ENCODE results near the gene TRAIP.

The TRAIP gene

DNA sequence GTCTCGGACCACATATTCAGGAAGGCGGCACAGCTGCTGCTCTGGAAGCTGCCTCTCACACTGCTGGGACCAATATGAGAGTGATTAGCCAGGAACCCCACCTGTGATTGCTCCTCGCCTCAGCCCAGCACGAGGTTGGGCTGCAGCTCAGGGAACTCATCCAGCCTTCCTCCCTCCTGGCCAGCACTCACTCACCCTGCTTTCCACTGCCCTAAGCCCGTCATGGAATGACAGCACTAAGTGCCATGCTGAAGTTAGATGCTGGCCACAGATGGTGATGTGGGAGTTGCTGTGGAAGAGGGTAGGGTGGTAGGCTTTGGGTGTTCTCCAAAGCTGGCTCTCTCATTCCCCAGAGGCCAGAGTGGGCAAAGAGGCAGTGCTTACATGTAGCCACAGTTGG, 40.0 kb upstream of the TRAIP start:
- Histone ChIP-seq H3K9me3 (ENCODE audit: control insufficient read depth, low read length) (no peaks in the 10 kb centered on the region), H3K27me3 (ENCODE audit: control insufficient read depth, insufficient read depth, low read length) (no peaks in the 10 kb centered on the region), H2AFZ (no peak overlapping the region), H3K79me2 (no peaks in the 10 kb centered on the region), H3K9ac (no peak overlapping the region), H3K36me3 (ENCODE audit: control insufficient read depth, insufficient read depth, low read length) (no peaks in the 10 kb centered on the region), H3K4me2 (ENCODE audit: low read length) (no peak overlapping the region), H3K4me1 (no peaks in the 10 kb centered on the region), H3K27ac (no peak overlapping the region), H3K4me3 (ENCODE audit: low read depth, low read length) (no peak overlapping the region)
- TF ChIP-seq, protein P1, sequence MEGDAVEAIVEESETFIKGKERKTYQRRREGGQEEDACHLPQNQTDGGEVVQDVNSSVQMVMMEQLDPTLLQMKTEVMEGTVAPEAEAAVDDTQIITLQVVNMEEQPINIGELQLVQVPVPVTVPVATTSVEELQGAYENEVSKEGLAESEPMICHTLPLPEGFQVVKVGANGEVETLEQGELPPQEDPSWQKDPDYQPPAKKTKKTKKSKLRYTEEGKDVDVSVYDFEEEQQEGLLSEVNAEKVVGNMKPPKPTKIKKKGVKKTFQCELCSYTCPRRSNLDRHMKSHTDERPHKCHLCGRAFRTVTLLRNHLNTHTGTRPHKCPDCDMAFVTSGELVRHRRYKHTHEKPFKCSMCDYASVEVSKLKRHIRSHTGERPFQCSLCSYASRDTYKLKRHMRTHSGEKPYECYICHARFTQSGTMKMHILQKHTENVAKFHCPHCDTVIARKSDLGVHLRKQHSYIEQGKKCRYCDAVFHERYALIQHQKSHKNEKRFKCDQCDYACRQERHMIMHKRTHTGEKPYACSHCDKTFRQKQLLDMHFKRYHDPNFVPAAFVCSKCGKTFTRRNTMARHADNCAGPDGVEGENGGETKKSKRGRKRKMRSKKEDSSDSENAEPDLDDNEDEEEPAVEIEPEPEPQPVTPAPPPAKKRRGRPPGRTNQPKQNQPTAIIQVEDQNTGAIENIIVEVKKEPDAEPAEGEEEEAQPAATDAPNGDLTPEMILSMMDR (IDR thresholded peaks at IDR 0.05): no peak

DNA sequence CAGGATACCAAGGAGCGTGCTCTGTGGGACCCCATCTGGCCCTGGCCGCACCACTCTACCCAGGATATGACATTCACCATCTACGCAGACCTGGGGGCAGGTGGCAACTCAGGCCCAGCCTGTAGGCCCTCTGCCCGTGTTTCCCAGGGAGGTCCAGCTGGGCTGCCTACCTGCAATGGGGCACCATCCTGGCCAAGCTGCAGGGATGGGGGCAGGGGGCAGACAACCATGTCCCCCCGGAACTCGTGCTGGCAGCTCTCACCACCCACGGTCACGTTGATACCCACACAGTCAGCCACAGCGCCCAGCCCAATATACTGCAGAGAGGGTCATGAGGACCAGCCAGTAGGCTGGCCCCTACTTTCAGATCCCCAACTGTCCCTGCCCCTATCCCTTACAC, 39.4 kb upstream of the TRAIP start:
- TF ChIP-seq, protein P1 (IDR thresholded peaks at IDR 0.05): no peak

DNA sequence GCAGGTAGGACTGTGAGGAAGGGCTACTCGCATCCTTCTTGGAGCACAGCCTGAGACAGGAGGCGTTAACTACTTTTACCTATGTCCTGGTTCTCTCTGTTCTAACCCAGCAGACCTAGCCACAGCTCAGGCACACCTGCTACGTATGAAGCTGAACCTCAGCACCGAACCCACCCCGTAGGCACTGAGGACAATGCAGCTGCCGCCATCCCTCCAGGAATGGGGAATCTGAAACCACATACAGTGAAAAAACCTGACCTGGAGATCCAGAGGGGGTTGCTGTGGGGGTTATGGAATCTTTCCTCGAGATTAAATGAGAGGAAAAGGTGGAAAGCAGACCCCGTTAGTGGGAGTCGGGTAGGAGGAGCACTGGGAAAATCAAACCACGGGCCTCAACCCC, 32.9 kb upstream of the TRAIP start:
- no peak overlapping the region for H3K4me3 ChIP-seq (ENCODE audit: low read depth, low read length)

More for the DNA sequence above, 39.4 kb upstream of the TRAIP start:
- no peak overlapping the region for H3K27ac ChIP-seq
- H3K4me2 ChIP-seq (ENCODE audit: low read length): no peak overlapping the region
- H3K4me1 ChIP-seq: no peaks in the 10 kb centered on the region
- H2AFZ ChIP-seq: no peak overlapping the region
- no peaks in the 10 kb centered on the region for H3K36me3 ChIP-seq (ENCODE audit: control insufficient read depth, insufficient read depth, low read length)
- H3K9me3 ChIP-seq (ENCODE audit: control insufficient read depth, low read length): no peaks in the 10 kb centered on the region
- H3K4me3 ChIP-seq (ENCODE audit: low read depth, low read length): no peak overlapping the region
- no peaks in the 10 kb centered on the region for H3K27me3 ChIP-seq (ENCODE audit: control insufficient read depth, insufficient read depth, low read length)
- H3K9ac ChIP-seq: no peak overlapping the region
- no peaks in the 10 kb centered on the region for H3K79me2 ChIP-seq

DNA sequence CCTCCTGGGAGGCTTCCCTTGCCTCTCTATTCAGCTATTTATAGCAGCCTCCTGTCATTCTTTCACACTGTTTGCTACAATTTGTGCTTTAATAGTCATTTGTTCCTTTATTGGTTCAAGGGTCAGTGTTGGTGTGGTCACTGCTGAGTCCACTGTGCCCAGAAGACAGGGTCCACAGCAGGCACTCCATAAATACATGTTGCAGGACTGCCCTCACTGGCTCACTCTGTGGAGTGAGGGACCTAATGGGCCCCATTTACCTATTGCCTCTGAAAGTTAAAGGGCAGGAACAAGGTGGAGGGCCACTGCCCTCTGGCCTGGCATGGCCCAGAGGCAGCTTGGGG, 30.5 kb upstream of the TRAIP start:
- TF ChIP-seq, protein P1 (IDR thresholded peaks at IDR 0.05): no peak
- Histone ChIP-seq H3K27me3 (ENCODE audit: control insufficient read depth, insufficient read depth, low read length) (no peaks in the 10 kb centered on the region), H3K9ac (no peak overlapping the region), H3K79me2 (no peaks in the 10 kb centered on the region), H3K27ac (no peak overlapping the region), H3K4me1 (no peaks in the 10 kb centered on the region), H3K4me2 (ENCODE audit: low read length) (no peak overlapping the region), H2AFZ (no peak overlapping the region), H3K36me3 (ENCODE audit: control insufficient read depth, insufficient read depth, low read length) (no peaks in the 10 kb centered on the region), H3K9me3 (ENCODE audit: control insufficient read depth, low read length) (no peaks in the 10 kb centered on the region), H3K4me3 (ENCODE audit: low read depth, low read length) (no peak overlapping the region)

More for the DNA sequence above, 32.9 kb upstream of the TRAIP start:
- H3K27me3 ChIP-seq (ENCODE audit: control insufficient read depth, insufficient read depth, low read length): no peaks in the 10 kb centered on the region
- no peaks in the 10 kb centered on the region for H3K79me2 ChIP-seq
- TF ChIP-seq, protein P1 (IDR thresholded peaks at IDR 0.05): no peak
- H3K4me1 ChIP-seq: no peaks in the 10 kb centered on the region
- H3K36me3 ChIP-seq (ENCODE audit: control insufficient read depth, insufficient read depth, low read length): no peaks in the 10 kb centered on the region
- no peak overlapping the region for H2AFZ ChIP-seq
- no peak overlapping the region for H3K9ac ChIP-seq
- H3K9me3 ChIP-seq (ENCODE audit: control insufficient read depth, low read length): no peaks in the 10 kb centered on the region
- H3K27ac ChIP-seq: no peak overlapping the region
- H3K4me2 ChIP-seq (ENCODE audit: low read length): no peak overlapping the region

DNA sequence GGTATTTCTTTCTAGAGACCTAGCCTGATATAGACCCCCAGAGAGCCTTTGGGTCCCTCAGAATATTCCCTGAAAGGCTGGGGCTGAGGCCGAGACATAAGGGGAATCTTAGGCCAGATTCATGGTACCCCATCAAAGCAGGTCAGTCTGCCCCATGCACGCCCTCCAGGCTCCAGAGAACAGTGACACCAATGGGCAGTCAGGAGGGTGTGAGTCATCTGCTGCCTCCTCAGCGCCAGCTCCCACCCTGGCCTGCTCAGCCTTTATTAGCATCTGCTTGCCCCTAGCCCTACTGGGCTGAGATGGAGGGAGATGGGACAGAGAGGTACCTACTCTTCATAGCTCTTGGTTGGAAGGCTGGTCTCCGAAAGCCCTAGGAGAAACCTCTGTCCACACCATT, 27.6 kb upstream of the TRAIP start:
- Histone ChIP-seq H3K27me3 (ENCODE audit: control insufficient read depth, insufficient read depth, low read length) (no peaks in the 10 kb centered on the region), H2AFZ (no peak overlapping the region), H3K9ac (no peak overlapping the region), H3K27ac (no peak overlapping the region), H3K79me2 (no peaks in the 10 kb centered on the region), H3K36me3 (ENCODE audit: control insufficient read depth, insufficient read depth, low read length) (no peaks in the 10 kb centered on the region), H3K4me3 (ENCODE audit: low read depth, low read length) (no peak overlapping the region), H3K4me1 (no peaks in the 10 kb centered on the region), H3K4me2 (ENCODE audit: low read length) (no peak overlapping the region), H3K9me3 (ENCODE audit: control insufficient read depth, low read length) (no peaks in the 10 kb centered on the region)
- TF ChIP-seq, protein P1 (IDR thresholded peaks at IDR 0.05): no peak

All from parathyroid adenoma (tissue), 2 donors.